ENCODE results near the gene PTPRN2.

Gene PTPRN2

GRCh38 chr7:157892751-157893523 lies 694.7 kb downstream of the PTPRN2 start:
- in situ Hi-C loops (cut with MboI; ENCODE audit: low sequenced_read_pairs): no loop called here

- in situ Hi-C loops (cut with MboI; ENCODE audit: low sequenced_read_pairs): no loop called here
Measured at GRCh38 chr7:157890921-157891401, 696.7 kb downstream of the PTPRN2 start.

GRCh38 chr7:157889480-157889879 lies 698.1 kb downstream of the PTPRN2 start:
- in situ Hi-C loops (cut with MboI; ENCODE audit: low sequenced_read_pairs): no loop called here

GRCh38 chr7:157888579-157888978 lies 699.0 kb downstream of the PTPRN2 start:
- in situ Hi-C loops (cut with MboI; ENCODE audit: low sequenced_read_pairs): no loop called here

- in situ Hi-C loops (cut with MboI; ENCODE audit: low sequenced_read_pairs): no loop called here
Measured at GRCh38 chr7:157887400-157887799, 700.2 kb downstream of the PTPRN2 start.

GRCh38 chr7:157886711-157887110 lies 700.9 kb downstream of the PTPRN2 start:
- in situ Hi-C loops (cut with MboI; ENCODE audit: low sequenced_read_pairs): no loop called here

- in situ Hi-C loops (cut with MboI; ENCODE audit: low sequenced_read_pairs): no loop called here
Measured at GRCh38 chr7:157886266-157886665, 701.4 kb downstream of the PTPRN2 start.

GRCh38 chr7:157885140-157885539 lies 702.5 kb downstream of the PTPRN2 start:
- in situ Hi-C loops (cut with MboI; ENCODE audit: low sequenced_read_pairs): no loop called here

GRCh38 chr7:157884461-157885062 lies 703.1 kb downstream of the PTPRN2 start:
- in situ Hi-C loops (cut with MboI; ENCODE audit: low sequenced_read_pairs): no loop called here

GRCh38 chr7:157881048-157881771 lies 706.4 kb downstream of the PTPRN2 start:
- in situ Hi-C loops (cut with MboI; ENCODE audit: low sequenced_read_pairs): no loop called here

GRCh38 chr7:157879391-157879790 lies 708.2 kb downstream of the PTPRN2 start:
- in situ Hi-C loops (cut with MboI; ENCODE audit: low sequenced_read_pairs): no loop called here

- in situ Hi-C loops (cut with MboI; ENCODE audit: low sequenced_read_pairs): no loop called here
Measured at GRCh38 chr7:157877298-157878090, 710.1 kb downstream of the PTPRN2 start.

GRCh38 chr7:157876469-157877285 lies 710.9 kb downstream of the PTPRN2 start:
- in situ Hi-C loops (cut with MboI; ENCODE audit: low sequenced_read_pairs): no loop called here

GRCh38 chr7:157875230-157876179 lies 712.1 kb downstream of the PTPRN2 start:
- in situ Hi-C loops (cut with MboI; ENCODE audit: low sequenced_read_pairs): no loop called here

GRCh38 chr7:157874870-157875229 lies 712.8 kb downstream of the PTPRN2 start:
- in situ Hi-C loops (cut with MboI; ENCODE audit: low sequenced_read_pairs): no loop called here

- in situ Hi-C loops (cut with MboI; ENCODE audit: low sequenced_read_pairs): no loop called here
Measured at GRCh38 chr7:157874208-157874816, 713.3 kb downstream of the PTPRN2 start.

GRCh38 chr7:157873664-157874063 lies 714.0 kb downstream of the PTPRN2 start:
- in situ Hi-C loops (cut with MboI; ENCODE audit: low sequenced_read_pairs): no loop called here

- in situ Hi-C loops (cut with MboI; ENCODE audit: low sequenced_read_pairs): no loop called here
Measured at GRCh38 chr7:157873181-157873580, 714.4 kb downstream of the PTPRN2 start.

- in situ Hi-C loops (cut with MboI; ENCODE audit: low sequenced_read_pairs): no loop called here
Measured at GRCh38 chr7:157872447-157872846, 715.2 kb downstream of the PTPRN2 start.

Measured in hTERT RPE-1 (cell line).